ENCODE data around the gene ZNF532. TPM values are rescaled to one million over a fixed set of nuclear protein-coding genes. Genes with fewer than 3 reads are reported as not detected.

ZNF532 gene
- total RNA-seq, 1 experiment from 2014 or later = 21.1 TPM

- no peaks in the 10 kb centered on the region for H4K20me1 ChIP-seq (ENCODE audit: insufficient read depth)
- H2AFZ ChIP-seq = no peak overlapping the region
- H3K27me3 ChIP-seq (ENCODE audit: insufficient read depth, low read depth) = no peaks in the 10 kb centered on the region
- ChIA-PET CTCF (interaction anchor here (0.7 kb wide), 2 partner anchors 145 to 226 kb away, joined by 4 to 8 read pairs; no protein-coding TSS in a partner anchor), POLR2A (ENCODE audit: unreplicated experiment) (no interaction called here)
- BruUV-seq (replicated peaks) = no TSS peak
- no peaks in the 10 kb centered on the region for H3K36me3 ChIP-seq (ENCODE audit: low read depth)
- no peak overlapping the region for H3K4me3 ChIP-seq
- no peak for DNase-seq
- H3K4me2 ChIP-seq = no peak overlapping the region
- TF ChIP-seq CTCF (conservative IDR thresholded peaks at IDR 0.05) (no peak), EZH2 (IDR thresholded peaks at IDR 0.05; ENCODE audit: low read depth) (no peak)
- no peaks in the 10 kb centered on the region for H3K9me3 ChIP-seq (ENCODE audit: insufficient read depth, low read depth)
- no peaks in the 10 kb centered on the region for H3K79me2 ChIP-seq (ENCODE audit: low read depth)
- intact Hi-C loops (cut with micrococcal nuclease; ENCODE audit: unreplicated experiment) = no loop called here
- H3K4me1 ChIP-seq (replicated peaks; ENCODE audit: insufficient read depth) = peaks cover 14% of the 10 kb centered on the region
- no peak overlapping the region for H3K27ac ChIP-seq
- H3F3A ChIP-seq (ENCODE audit: insufficient read depth, low read depth) = peaks cover 17% of the 10 kb centered on the region
- H3K9me2 ChIP-seq (ENCODE audit: insufficient read depth) = no peaks in the 10 kb centered on the region; the same call in 1 of the 2 replicates
Observed at GRCh38 chr18:59011786-59012185, 147.1 kb downstream of the ZNF532 start.

GRCh38 chr18:59012815-59013705 lies 148.4 kb downstream of the ZNF532 start:
- H3K4me3 ChIP-seq = no peak overlapping the region
- H3K9me2 ChIP-seq (ENCODE audit: insufficient read depth) = no peaks in the 10 kb centered on the region; the same call in 1 of the 2 replicates
- ChIA-PET POLR2A (ENCODE audit: unreplicated experiment) (no interaction called here), CTCF (no interaction called here)
- H3K27ac ChIP-seq = no peak overlapping the region
- H3K9me3 ChIP-seq (ENCODE audit: insufficient read depth, low read depth) = no peaks in the 10 kb centered on the region
- no peak for DNase-seq
- H3F3A ChIP-seq (ENCODE audit: insufficient read depth, low read depth) = peaks cover 11% of the 10 kb centered on the region; the same call in 1 of the 2 replicates
- no peak for TF ChIP-seq EZH2 (IDR thresholded peaks at IDR 0.05; ENCODE audit: low read depth)
- TF ChIP-seq CTCF (conservative IDR thresholded peaks at IDR 0.05) = no peak
- no TSS peak for BruUV-seq (replicated peaks)
- H3K36me3 ChIP-seq (ENCODE audit: low read depth) = no peaks in the 10 kb centered on the region
- no peaks in the 10 kb centered on the region for H4K20me1 ChIP-seq (ENCODE audit: insufficient read depth)
- intact Hi-C loops (cut with micrococcal nuclease; ENCODE audit: unreplicated experiment) = no loop called here
- no peaks in the 10 kb centered on the region for H3K79me2 ChIP-seq (ENCODE audit: low read depth)
- H3K27me3 ChIP-seq (ENCODE audit: insufficient read depth, low read depth) = no peaks in the 10 kb centered on the region
- H3K4me1 ChIP-seq (replicated peaks; ENCODE audit: insufficient read depth) = peaks cover 13% of the 10 kb centered on the region
- H3K4me2 ChIP-seq = no peak overlapping the region
- no peak overlapping the region for H2AFZ ChIP-seq

- H3K4me3 ChIP-seq = no peak overlapping the region
- ChIA-PET POLR2A (ENCODE audit: unreplicated experiment) (no interaction called here), CTCF (interaction anchor here (0.6 kb wide), 1 partner anchor 190 kb away, joined by 3 read pairs; no protein-coding TSS in a partner anchor)
- TF ChIP-seq CTCF (conservative IDR thresholded peaks at IDR 0.05) (no peak), EZH2 (IDR thresholded peaks at IDR 0.05; ENCODE audit: low read depth) (no peak)
- DNase-seq = no peak
- H3K4me2 ChIP-seq = no peak overlapping the region
- no peaks in the 10 kb centered on the region; the same call in 1 of the 2 replicates for H3K9me2 ChIP-seq (ENCODE audit: insufficient read depth)
- no TSS peak for BruUV-seq (replicated peaks)
- H3K36me3 ChIP-seq (ENCODE audit: low read depth) = no peaks in the 10 kb centered on the region
- no peaks in the 10 kb centered on the region for H4K20me1 ChIP-seq (ENCODE audit: insufficient read depth)
- peaks cover 4% of the 10 kb centered on the region; the same call in 1 of the 2 replicates for H3F3A ChIP-seq (ENCODE audit: insufficient read depth, low read depth)
- no peak overlapping the region for H2AFZ ChIP-seq
- no peak overlapping the region for H3K27ac ChIP-seq
- peaks cover 6% of the 10 kb centered on the region for H3K4me1 ChIP-seq (replicated peaks; ENCODE audit: insufficient read depth)
- H3K9me3 ChIP-seq (ENCODE audit: insufficient read depth, low read depth) = no peaks in the 10 kb centered on the region
- no peaks in the 10 kb centered on the region for H3K79me2 ChIP-seq (ENCODE audit: low read depth)
- H3K27me3 ChIP-seq (ENCODE audit: insufficient read depth, low read depth) = no peaks in the 10 kb centered on the region
- intact Hi-C loops (cut with micrococcal nuclease; ENCODE audit: unreplicated experiment) = no loop called here
Observed at GRCh38 chr18:59013744-59014143, 149.1 kb downstream of the ZNF532 start.
